B cell (primary cell): ENCODE data around the gene STAP2. TPM values are rescaled to one million over a fixed set of nuclear protein-coding genes. Genes with fewer than 3 reads are reported as not detected.
"Not testable (repeated sequence)": the region's sequence is repeated elsewhere in the genome, so short reads cannot be mapped to it uniquely, and the experiment has no call there.

Source experiments
- ATAC-seq: fragments of 200-7000 bp; cut with Tn5 transposase; one replicate; pipeline ENCODE4 v1.10.0; 2021; ENCODE audit warnings: low read depth, mild to moderate bottlenecking, moderate number of reproducible peaks, moderate library complexity
- CTCF ChIA-PET: fragments of 350-600 bp; sonication (Branson Sonifier 250); formaldehyde crosslinking; loops from one replicate; lab custom pipeline; 2021; ENCODE audit warnings: antibody characterized with exemption, inconsistent platforms; lab: Charles Lee
- POLR2A ChIA-PET: fragments of 350-600 bp; sonication (Branson Sonifier 250); formaldehyde crosslinking; loops from one replicate; lab custom pipeline; 2021; ENCODE audit warnings: antibody characterized with exemption; lab: Charles Lee
- DNase-seq: peaks from one replicate; pipeline ENCODE4 v3.0.0; 2013
- H2AFZ ChIP-seq: 2 replicates; pipeline ENCODE4 v1.6.1; 2012; ENCODE audit warnings: mild to moderate bottlenecking, low read depth, low read length; ENCODE audit not compliant: insufficient read depth, poor library complexity, severe bottlenecking
- H3K27ac ChIP-seq, 2 donors: 1 replicate in 1 of 2; 2 replicates in 1 of 2; pipeline ENCODE4 v1.5.1; 2012 to 2013; ENCODE audit warnings: low read length in 2 of 2, mild to moderate bottlenecking in 2 of 2, moderate library complexity in 1 of 2
- H3K27me3 ChIP-seq, 4 experiments: fragments of 200-600 bp in 1 of 4; sonication (generic) in 1 of 4; replicated peaks in 1 of 4; 1 replicate in 2 of 4; 2 replicates in 2 of 4; pipeline versions ENCODE4 v1.6.1 to v1.7.0; 2013 to 2016; ENCODE audit warnings: low read length in 3 of 4, mild to moderate bottlenecking in 2 of 4, mixed read lengths in 1 of 4, moderate library complexity in 1 of 4; ENCODE audit not compliant: insufficient read depth in 4 of 4, control insufficient read depth in 3 of 4; ENCODE audit errors: control extremely low read depth in 1 of 4
- H3K36me3 ChIP-seq, 2 experiments: replicated peaks in 1 of 2; 1 replicate in 1 of 2; 2 replicates in 1 of 2; pipeline versions ENCODE4 v1.6.1 to v1.7.1; 2013; ENCODE audit warnings: low read length in 1 of 2; ENCODE audit not compliant: insufficient read depth in 2 of 2, control insufficient read depth in 1 of 2; ENCODE audit errors: control extremely low read depth in 1 of 2, extremely low read depth in 1 of 2
- H3K4me1 ChIP-seq, 2 donors: fragments of 200-600 bp in 1 of 2; sonication (generic) in 1 of 2; 1 replicate in 1 of 2; 2 replicates in 1 of 2; pipeline versions ENCODE4 v1.5.1 to v1.6.1; 2013 to 2017; ENCODE audit warnings: low read length in 2 of 2; ENCODE audit not compliant: control insufficient read depth in 2 of 2, insufficient read depth in 2 of 2
- H3K4me2 ChIP-seq: replicated peaks from 2 replicates; pipeline ENCODE3; 2012; ENCODE audit warnings: mild to moderate bottlenecking, low read depth, low read length; ENCODE audit not compliant: poor library complexity, severe bottlenecking
- H3K4me3 ChIP-seq, 5 experiments: fragments of 200-600 bp in 1 of 5; sonication (generic) in 1 of 5; 1 replicate in 3 of 5; 2 replicates in 2 of 5; pipeline versions ENCODE4 v1.5.1 to v1.7.0; 2011 to 2016; ENCODE audit warnings: low read length in 4 of 5, mild to moderate bottlenecking in 4 of 5, low read depth in 2 of 5, control low read depth in 1 of 5, moderate library complexity in 1 of 5; ENCODE audit not compliant: insufficient read depth in 1 of 5; ENCODE audit errors: control extremely low read depth in 1 of 5, extremely low read depth in 1 of 5
- H3K79me2 ChIP-seq: fragments of 200-600 bp; sonication (generic); one replicate; pipeline ENCODE4 v1.6.0; 2016; ENCODE audit warnings: low read length; ENCODE audit not compliant: control insufficient read depth, insufficient read depth
- H3K9ac ChIP-seq: fragments of 200-600 bp; sonication (generic); 2 replicates; pipeline ENCODE4 v1.6.1; 2017; ENCODE audit warnings: mild to moderate bottlenecking, low read length, moderate library complexity
- H3K9me3 ChIP-seq, 3 donors: one replicate each; pipeline versions ENCODE4 v1.6.1 to v1.7.1; 2013; ENCODE audit warnings: low read length in 2 of 3; ENCODE audit not compliant: control insufficient read depth in 2 of 3, insufficient read depth in 1 of 3; ENCODE audit errors: control extremely low read depth in 1 of 3
- H4K20me1 ChIP-seq: 2 replicates; pipeline ENCODE4 v1.6.0; 2012; ENCODE audit warnings: mild to moderate bottlenecking, low read length; ENCODE audit not compliant: insufficient read depth, control insufficient read depth, poor library complexity, severe bottlenecking
- H3K27ac Mint-ChIP-seq: one replicate; pipeline ENCODE4 v1.8.0; 2021; ENCODE audit warnings: mixed read lengths
- H3K27me3 Mint-ChIP-seq: one replicate; pipeline ENCODE4 v1.8.0; 2021; ENCODE audit warnings: mixed read lengths
- H3K4me1 Mint-ChIP-seq: one replicate; pipeline ENCODE4 v1.8.0; 2021; ENCODE audit warnings: mixed read lengths
- H3K4me3 Mint-ChIP-seq: one replicate; pipeline ENCODE4 v1.8.0; 2021; ENCODE audit warnings: mixed read lengths
- H3K9me3 Mint-ChIP-seq: one replicate; pipeline ENCODE4 v1.8.0; 2022; ENCODE audit warnings: mixed read lengths; ENCODE audit not compliant: insufficient read depth
- EZH2 ChIP-seq: IDR thresholded peaks from 2 replicates; pipeline ENCODE4 v1.6.1; 2012; ENCODE audit warnings: borderline replicate concordance, low read depth, mild to moderate bottlenecking, moderate library complexity, low read length; ENCODE audit not compliant: insufficient read depth, poor library complexity, severe bottlenecking
- WGBS: methylation state at CpG from one replicate; pipeline ENCODE4 v1.1.5; 2013; ENCODE audit warnings: missing lambda C conversion rate; ENCODE audit not compliant: insufficient coverage; 5-methylcytosine and 5-hydroxymethylcytosine counted together
- intact Hi-C: fragments of 100-400 bp; cut with micrococcal nuclease; formaldehyde crosslinking; loops from one replicate; pipeline ENCODE4 v1.10.0; 2022
- polyA plus RNA-seq: library from polyadenylated mRNA; depleted of rRNA; stranded (reverse); fragments of >200 nt; gene quantifications from 2 replicates; pipeline ENCODE4 v1.2.3, GENCODE V29; 2012
- total RNA-seq, 2 donors: library from RNA; stranded (reverse); fragments of 120-200 nt in 1 of 2; gene quantifications; 1 replicate in 1 of 2; 2 replicates in 1 of 2; pipeline versions ENCODE4 v1.2.3 to v1.2.4, GENCODE V29; 2013 to 2022
- TF ChIP-seq, protein P1 (sequence below): fragments of 200-600 bp; IDR thresholded peaks from one replicate; pipeline ENCODE4 v1.8.0; 2022; ENCODE audit warnings: antibody characterized with exemption, mild to moderate bottlenecking

STAP2 gene
- total and polyA plus RNA-seq, 2 donors (not counting 1 experiment from before 2014, with no cell fraction given), result 0.27 to 0.72 TPM

DNA sequence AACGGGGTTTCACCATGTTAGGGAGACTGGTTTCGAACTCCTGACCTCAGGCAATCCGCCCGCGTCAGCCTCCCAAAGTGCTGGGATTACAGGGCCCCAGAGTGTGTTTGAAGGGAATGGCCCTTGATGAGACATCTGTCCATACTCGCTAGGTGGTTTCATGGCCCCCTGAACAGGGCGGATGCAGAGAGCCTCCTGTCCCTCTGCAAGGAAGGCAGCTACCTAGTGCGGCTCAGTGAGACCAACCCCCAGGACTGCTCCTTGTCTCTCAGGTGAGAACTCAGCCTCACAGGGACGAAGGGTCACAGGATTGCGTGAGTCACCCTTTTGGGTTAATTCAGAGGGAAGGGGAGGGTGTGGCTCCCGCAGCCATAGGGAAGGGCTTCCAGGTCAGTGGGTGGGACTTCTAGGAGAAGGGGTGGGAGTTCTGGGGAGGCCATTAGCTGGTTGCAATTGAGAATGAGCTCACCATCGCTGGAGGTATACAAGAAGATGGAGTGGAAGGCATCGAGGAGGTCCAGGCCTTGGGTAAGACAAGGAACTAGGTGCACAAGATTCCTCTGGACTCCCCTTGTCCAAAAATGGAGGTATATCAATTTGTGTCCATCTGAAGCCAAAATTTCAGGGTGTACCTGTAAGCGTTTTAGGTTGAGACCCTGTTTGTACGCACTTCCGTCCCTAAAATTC, 50.4 kb downstream of the STAP2 start:
- H3K27ac ChIP-seq, result no peak overlapping the region
- Mint-ChIP-seq H3K4me3 (no peak overlapping the region), H3K4me1 (no peaks in the 10 kb centered on the region), H3K27me3 (peaks cover 5% of the 10 kb centered on the region), H3K27ac (no peak overlapping the region), H3K9me3 (no peaks in the 10 kb centered on the region)
- DNase-seq (no peak), ATAC-seq (no peak)
- no peak overlapping the region for H3K4me2 ChIP-seq
- no peak overlapping the region for H3K9ac ChIP-seq
- peaks cover 0 to 5% (median 0%) of the 10 kb centered on the region in 3 donors for H3K9me3 ChIP-seq
- TF ChIP-seq, protein P1, sequence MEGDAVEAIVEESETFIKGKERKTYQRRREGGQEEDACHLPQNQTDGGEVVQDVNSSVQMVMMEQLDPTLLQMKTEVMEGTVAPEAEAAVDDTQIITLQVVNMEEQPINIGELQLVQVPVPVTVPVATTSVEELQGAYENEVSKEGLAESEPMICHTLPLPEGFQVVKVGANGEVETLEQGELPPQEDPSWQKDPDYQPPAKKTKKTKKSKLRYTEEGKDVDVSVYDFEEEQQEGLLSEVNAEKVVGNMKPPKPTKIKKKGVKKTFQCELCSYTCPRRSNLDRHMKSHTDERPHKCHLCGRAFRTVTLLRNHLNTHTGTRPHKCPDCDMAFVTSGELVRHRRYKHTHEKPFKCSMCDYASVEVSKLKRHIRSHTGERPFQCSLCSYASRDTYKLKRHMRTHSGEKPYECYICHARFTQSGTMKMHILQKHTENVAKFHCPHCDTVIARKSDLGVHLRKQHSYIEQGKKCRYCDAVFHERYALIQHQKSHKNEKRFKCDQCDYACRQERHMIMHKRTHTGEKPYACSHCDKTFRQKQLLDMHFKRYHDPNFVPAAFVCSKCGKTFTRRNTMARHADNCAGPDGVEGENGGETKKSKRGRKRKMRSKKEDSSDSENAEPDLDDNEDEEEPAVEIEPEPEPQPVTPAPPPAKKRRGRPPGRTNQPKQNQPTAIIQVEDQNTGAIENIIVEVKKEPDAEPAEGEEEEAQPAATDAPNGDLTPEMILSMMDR, result no peak
- no peak for TF ChIP-seq EZH2
- intact Hi-C loops, result no loop called here
- no peaks in the 10 kb centered on the region for H3K36me3 ChIP-seq
- no peak overlapping the region for H2AFZ ChIP-seq
- H3K4me3 ChIP-seq, result no peak overlapping the region
- CTCF ChIA-PET, result no interaction called here
- no peaks in the 10 kb centered on the region for H3K4me1 ChIP-seq
- POLR2A ChIA-PET, result no interaction called here
- WGBS, result 87% methylated on average over 13 of the region's 16 CpGs
- H3K27me3 ChIP-seq, result peaks cover 0 to 14% (median 1%) of the 10 kb centered on the region in 4 experiments
- no peaks in the 10 kb centered on the region for H3K79me2 ChIP-seq
- no peaks in the 10 kb centered on the region for H4K20me1 ChIP-seq

DNA sequence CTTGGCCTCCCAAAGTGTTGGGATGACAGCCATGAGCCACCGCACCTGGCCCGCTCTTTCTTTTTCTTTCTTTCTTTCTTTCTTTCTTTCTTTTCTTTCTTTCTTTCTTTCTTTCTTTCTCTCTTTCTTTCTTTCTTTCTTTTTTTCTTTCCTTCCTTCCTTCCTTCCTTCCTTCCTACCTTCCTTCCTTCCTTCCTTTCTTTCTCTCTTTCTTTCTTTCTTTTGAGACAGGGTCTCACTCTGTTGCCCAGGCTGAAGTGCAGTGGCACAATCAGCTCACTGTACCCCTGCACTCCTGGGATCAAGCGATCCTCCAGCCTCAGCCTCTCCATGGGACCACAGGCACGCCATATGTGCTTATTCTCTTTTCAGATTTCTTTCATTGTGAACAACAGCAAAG, 52.5 kb downstream of the STAP2 start:
- H3K4me1 Mint-ChIP-seq, H3K4me3 Mint-ChIP-seq, H3K9me3 ChIP-seq, H3K27ac ChIP-seq, H3K36me3 ChIP-seq, POLR2A ChIA-PET, H3K4me1 ChIP-seq, H3K27ac Mint-ChIP-seq, ATAC-seq, H4K20me1 ChIP-seq, H3K79me2 ChIP-seq, H3K9ac ChIP-seq, H3K9me3 Mint-ChIP-seq, H2AFZ ChIP-seq, intact Hi-C loops, H3K4me2 ChIP-seq, DNase-seq, CTCF ChIA-PET, H3K27me3 Mint-ChIP-seq, H3K4me3 ChIP-seq: not testable (repeated sequence)
- 90% methylated on average over 4 of the region's 4 CpGs for WGBS
- peaks cover 0 to 10% (median 1%) of the 10 kb centered on the region in 4 experiments for H3K27me3 ChIP-seq
